ENCODE data around the gene HECTD1.

- no peak for TF ChIP-seq CTCF (IDR thresholded peaks at IDR 0.05)
- no peak for TF ChIP-seq POLR2A (IDR thresholded peaks at IDR 0.05)
Observed at GRCh38 chr14:31051511-31051910, 156.1 kb downstream of the HECTD1 start.

Measured in Peyer's patch (tissue), 4 donors.